Measurements from ENCODE around the gene TRPM5. TPM values are rescaled to one million over a fixed set of nuclear protein-coding genes. Genes with fewer than 3 reads are reported as not detected.
"Not testable (repeated sequence)": the region's sequence is repeated elsewhere in the genome, so short reads cannot be mapped to it uniquely, and the experiment has no call there.

Gene TRPM5
- total RNA-seq (2014; rRNA removed; shearing (Covaris generic); ENCODE audit: low replicate concordance), result not detected in 2 replicates

- peak; percentile 9 for DNase-seq
- Histone ChIP-seq H3K4me3 (peak within 1 kb of the TSS; percentile 24; the same call in 1 of the 2 replicates), H3K27me3 (peaks cover 38% of the 10 kb centered on the region), H3K9me3 (no peaks in the 10 kb centered on the region), H3K36me3 (no peaks in the 10 kb centered on the region)
These were observed at the start of gene TRPM5 for GRCh38 chr11:2443881-2444820. TRPM5 (minus strand) TSS chr11:2444514; CDS start chr11:2423036, 21,478 bp downstream.

- H3K36me3 ChIP-seq, result no peaks in the 10 kb centered on the region
- H3K9me3 ChIP-seq, result no peaks in the 10 kb centered on the region
- DNase-seq, result no peak
- H3K27me3 ChIP-seq, result peaks cover 2% of the 10 kb centered on the region; the same call in 1 of the 2 replicates
- no peak overlapping the region for H3K4me3 ChIP-seq
These were observed 44.8 kb upstream of the TRPM5 start for GRCh38 chr11:2489083-2489482.

GRCh38 chr11:2488004-2488403 lies 43.7 kb upstream of the TRPM5 start:
- no peak overlapping the region for H3K4me3 ChIP-seq
- no peak for DNase-seq
- no peaks in the 10 kb centered on the region for H3K9me3 ChIP-seq
- H3K27me3 ChIP-seq, result peaks cover 9% of the 10 kb centered on the region; the same call in 1 of the 2 replicates
- no peaks in the 10 kb centered on the region for H3K36me3 ChIP-seq

- H3K36me3 ChIP-seq, result no peaks in the 10 kb centered on the region
- no peak overlapping the region for H3K4me3 ChIP-seq
- DNase-seq, result no peak
- H3K9me3 ChIP-seq, result peaks cover 7% of the 10 kb centered on the region
- H3K27me3 ChIP-seq, result peaks cover 21% of the 10 kb centered on the region
These were observed 40.3 kb upstream of the TRPM5 start for GRCh38 chr11:2484576-2485125.

GRCh38 chr11:2483426-2483825 lies 39.1 kb upstream of the TRPM5 start:
- DNase-seq, result no peak
- H3K9me3 ChIP-seq, result peaks cover 10% of the 10 kb centered on the region
- H3K27me3 ChIP-seq, result peaks cover 21% of the 10 kb centered on the region
- H3K4me3 ChIP-seq, result no peak overlapping the region
- H3K36me3 ChIP-seq, result no peaks in the 10 kb centered on the region

- no peaks in the 10 kb centered on the region for H3K36me3 ChIP-seq
- H3K27me3 ChIP-seq, result peaks cover 21% of the 10 kb centered on the region
- H3K4me3 ChIP-seq, result no peak overlapping the region
- H3K9me3 ChIP-seq, result peaks cover 12% of the 10 kb centered on the region
- no peak for DNase-seq
These were observed 38.4 kb upstream of the TRPM5 start for GRCh38 chr11:2482745-2483144.

- Histone ChIP-seq H3K36me3 (no peaks in the 10 kb centered on the region), H3K4me3 (no peak overlapping the region), H3K27me3 (peaks cover 21% of the 10 kb centered on the region), H3K9me3 (peaks cover 12% of the 10 kb centered on the region)
- DNase-seq, result no peak
These were observed 37.9 kb upstream of the TRPM5 start for GRCh38 chr11:2482204-2482603.

GRCh38 chr11:2481253-2481652 lies 36.9 kb upstream of the TRPM5 start:
- peaks cover 12% of the 10 kb centered on the region for H3K9me3 ChIP-seq
- no peak overlapping the region for H3K4me3 ChIP-seq
- peaks cover 21% of the 10 kb centered on the region for H3K27me3 ChIP-seq
- DNase-seq, result no peak
- no peaks in the 10 kb centered on the region for H3K36me3 ChIP-seq

GRCh38 chr11:2480874-2481220 lies 36.5 kb upstream of the TRPM5 start:
- no peak for DNase-seq
- H3K9me3 ChIP-seq, result peaks cover 12% of the 10 kb centered on the region
- no peaks in the 10 kb centered on the region for H3K36me3 ChIP-seq
- H3K4me3 ChIP-seq, result no peak overlapping the region
- peaks cover 21% of the 10 kb centered on the region for H3K27me3 ChIP-seq

- H3K36me3 ChIP-seq, H3K4me3 ChIP-seq, DNase-seq: not testable (repeated sequence)
- Histone ChIP-seq H3K27me3 (peaks cover 21% of the 10 kb centered on the region), H3K9me3 (peaks cover 12% of the 10 kb centered on the region)
These were observed 36.0 kb upstream of the TRPM5 start for GRCh38 chr11:2480067-2480873.

GRCh38 chr11:2477936-2478335 lies 33.6 kb upstream of the TRPM5 start:
- no peak for DNase-seq
- Histone ChIP-seq H3K36me3 (no peaks in the 10 kb centered on the region), H3K4me3 (no peak overlapping the region), H3K27me3 (peaks cover 11% of the 10 kb centered on the region), H3K9me3 (peaks cover 12% of the 10 kb centered on the region)

GRCh38 chr11:2477254-2477653 lies 32.9 kb upstream of the TRPM5 start:
- peaks cover 8% of the 10 kb centered on the region for H3K27me3 ChIP-seq
- H3K36me3 ChIP-seq, result no peaks in the 10 kb centered on the region
- H3K4me3 ChIP-seq, result no peak overlapping the region
- peaks cover 12% of the 10 kb centered on the region for H3K9me3 ChIP-seq
- no peak for DNase-seq

- peaks cover 10% of the 10 kb centered on the region for H3K9me3 ChIP-seq
- H3K27me3 ChIP-seq, result no peaks in the 10 kb centered on the region
- no peak overlapping the region for H3K4me3 ChIP-seq
- no peak for DNase-seq
- H3K36me3 ChIP-seq, result no peaks in the 10 kb centered on the region
These were observed 31.0 kb upstream of the TRPM5 start for GRCh38 chr11:2475136-2475918.

- Histone ChIP-seq H3K36me3 (no peaks in the 10 kb centered on the region), H3K4me3 (no peak overlapping the region), H3K27me3 (no peaks in the 10 kb centered on the region), H3K9me3 (peaks cover 2% of the 10 kb centered on the region; the same call in 1 of the 2 replicates)
- DNase-seq, result no peak
These were observed 30.0 kb upstream of the TRPM5 start for GRCh38 chr11:2474059-2474901.

- Histone ChIP-seq H3K36me3 (no peaks in the 10 kb centered on the region), H3K27me3 (no peaks in the 10 kb centered on the region), H3K4me3 (no peak overlapping the region), H3K9me3 (0 out of 2 replicates have a peak, but pooled peaks cover 2% of the 10 kb centered on the region)
- no peak for DNase-seq
These were observed 29.2 kb upstream of the TRPM5 start for GRCh38 chr11:2473361-2474058.
